HUES48 (cell line): ENCODE measurements around the gene CCDC167.

Experiments used
- H3K27ac ChIP-seq: one replicate; pipeline ENCODE4 v1.7.0; 2013; ENCODE audit warnings: low read depth, low read length, inconsistent platforms
- H3K27me3 ChIP-seq: 2 replicates; pipeline ENCODE4 v1.6.1; 2013; ENCODE audit warnings: mild to moderate bottlenecking, low read length; ENCODE audit not compliant: control insufficient read depth, insufficient read depth
- H3K36me3 ChIP-seq: 2 replicates; pipeline ENCODE4 v1.6.1; 2013; ENCODE audit warnings: low read length; ENCODE audit not compliant: control insufficient read depth, insufficient read depth
- H3K4me1 ChIP-seq: 2 replicates; pipeline ENCODE4 v1.6.1; 2013; ENCODE audit warnings: mild to moderate bottlenecking, low read length; ENCODE audit not compliant: control insufficient read depth, insufficient read depth
- H3K4me3 ChIP-seq: 2 replicates; pipeline ENCODE4 v1.5.1; 2013; ENCODE audit warnings: mild to moderate bottlenecking, low read depth, low read length
- H3K9ac ChIP-seq: 2 replicates; pipeline ENCODE4 v1.6.1; 2013; ENCODE audit warnings: mild to moderate bottlenecking, low read depth, low read length, moderate library complexity
- H3K9me3 ChIP-seq: 2 replicates; pipeline ENCODE4 v1.6.1; 2013; ENCODE audit warnings: low read length; ENCODE audit not compliant: control insufficient read depth, insufficient read depth

The CCDC167 gene

DNA sequence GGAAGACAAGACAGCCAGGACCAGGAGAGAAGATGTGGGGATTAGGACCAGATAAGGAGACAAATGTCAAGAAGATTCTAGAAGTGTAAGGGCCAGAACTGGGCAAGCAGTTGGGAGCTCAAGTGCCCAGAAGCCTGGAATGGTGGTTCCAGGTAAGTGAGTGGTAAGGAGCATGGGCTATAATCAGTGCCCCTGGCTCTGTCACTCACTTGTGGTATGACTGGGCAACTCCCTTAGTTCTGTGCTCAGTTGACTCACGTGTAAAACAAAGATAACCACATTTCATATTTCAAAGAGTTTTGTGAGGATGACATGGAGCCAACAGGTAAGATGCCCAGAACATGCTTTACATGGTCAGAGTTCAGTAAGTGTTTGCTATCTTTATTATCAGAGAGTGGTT lies 11.2 kb downstream of the CCDC167 start:
- no peak overlapping the region for H3K4me3 ChIP-seq

GRCh38 chr6:37487591-37488380 lies 11.9 kb downstream of the CCDC167 start:
- Histone ChIP-seq H3K36me3 (0 out of 2 replicates have a peak, but pooled peaks cover 2% of the 10 kb centered on the region), H3K9me3 (no peaks in the 10 kb centered on the region), H3K9ac (no peak overlapping the region), H3K27me3 (no peaks in the 10 kb centered on the region), H3K4me1 (peaks cover 10% of the 10 kb centered on the region), H3K4me3 (no peak overlapping the region), H3K27ac (no peak overlapping the region)

More for the DNA sequence above, 11.2 kb downstream of the CCDC167 start:
- Histone ChIP-seq H3K36me3 (no peaks in the 10 kb centered on the region), H3K27ac (no peak overlapping the region), H3K9me3 (no peaks in the 10 kb centered on the region), H3K9ac (no peak overlapping the region), H3K27me3 (no peaks in the 10 kb centered on the region), H3K4me1 (peaks cover 17% of the 10 kb centered on the region)

DNA sequence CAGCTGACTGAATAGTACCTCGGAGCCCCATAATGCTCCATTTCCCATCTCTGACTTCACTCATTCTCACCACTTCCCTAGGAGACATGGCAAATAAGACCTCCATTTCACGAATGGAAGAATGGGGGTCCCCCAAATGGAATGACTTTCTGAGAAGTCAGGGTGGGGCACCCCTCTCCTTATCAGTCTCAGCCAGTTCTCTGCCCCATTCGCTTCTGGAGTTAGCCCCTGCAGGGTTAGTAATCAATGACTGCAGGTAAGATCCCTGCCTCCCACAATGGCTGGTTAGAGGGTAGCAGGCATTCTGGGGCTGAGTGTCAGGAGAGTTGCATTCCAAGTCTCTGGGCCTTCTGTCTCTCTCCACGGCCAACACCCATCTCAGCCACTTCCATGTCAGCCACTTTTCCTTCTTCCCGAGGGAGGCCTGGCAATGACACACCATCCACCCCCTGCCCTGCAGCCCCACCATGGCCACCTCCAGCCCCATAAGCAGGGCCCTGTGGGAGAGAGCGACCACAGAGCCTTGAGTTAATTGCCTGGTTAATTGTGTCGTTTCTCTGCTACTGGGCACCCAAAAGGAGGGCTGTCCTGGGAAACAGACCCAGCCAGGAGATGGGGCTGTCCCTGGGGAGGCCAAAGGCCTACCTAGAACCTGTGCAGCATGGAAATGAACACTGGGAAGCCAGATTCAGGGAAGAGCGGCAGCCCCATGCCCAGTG lies 13.4 kb downstream of the CCDC167 start:
- Histone ChIP-seq H3K4me1 (peaks cover 6% of the 10 kb centered on the region), H3K9me3 (no peaks in the 10 kb centered on the region), H3K27ac (no peak overlapping the region), H3K27me3 (no peaks in the 10 kb centered on the region), H3K36me3 (0 out of 2 replicates have a peak, but pooled peaks cover 6% of the 10 kb centered on the region), H3K9ac (no peak overlapping the region), H3K4me3 (no peak overlapping the region)

DNA sequence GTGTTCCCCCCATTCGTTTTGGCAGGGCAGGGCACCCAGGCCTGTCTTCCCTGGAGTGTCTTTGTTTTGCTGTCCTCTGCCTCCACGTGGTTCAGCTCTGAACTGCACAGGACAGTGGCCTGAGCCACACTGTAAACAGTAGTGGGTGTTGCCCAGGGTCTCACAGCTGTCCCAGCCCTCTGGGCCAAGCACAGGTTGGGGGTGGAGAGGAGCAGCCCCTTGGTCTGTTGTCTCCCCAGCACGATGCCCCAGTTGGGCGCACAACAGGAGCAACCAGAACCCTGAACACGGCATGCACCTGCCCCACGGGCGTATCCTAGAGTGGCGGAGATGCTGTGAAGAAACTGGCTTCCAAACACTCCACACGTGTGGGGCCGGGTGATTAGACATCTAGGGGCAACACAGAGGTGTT lies 14.4 kb downstream of the CCDC167 start:
- peaks cover 15% of the 10 kb centered on the region for H3K4me1 ChIP-seq
- H3K27me3 ChIP-seq = no peaks in the 10 kb centered on the region
- H3K36me3 ChIP-seq = peaks cover 7% of the 10 kb centered on the region; the same call in 1 of the 2 replicates
- H3K9me3 ChIP-seq = no peaks in the 10 kb centered on the region
- no peak overlapping the region for H3K9ac ChIP-seq
- no peak overlapping the region for H3K4me3 ChIP-seq
- H3K27ac ChIP-seq = no peak overlapping the region

DNA sequence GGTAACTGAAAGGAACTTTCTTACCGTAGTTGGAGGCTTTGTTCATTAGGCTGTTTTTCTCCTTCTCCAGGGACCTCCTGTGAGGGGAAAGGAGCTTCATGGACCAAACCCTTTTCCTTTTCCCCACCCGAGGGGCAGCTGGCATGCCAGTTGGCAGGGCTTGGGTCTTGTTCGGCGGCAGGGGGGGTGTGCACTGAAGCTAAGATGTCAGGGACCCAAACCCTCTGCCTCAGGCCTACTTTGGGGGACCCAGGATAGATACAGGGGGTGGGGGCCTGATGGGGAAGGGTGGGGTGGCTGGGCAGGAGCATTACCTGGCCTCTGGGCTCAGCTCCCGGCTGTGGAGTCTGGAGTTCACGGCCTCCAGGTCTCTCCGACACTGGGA lies 14.9 kb downstream of the CCDC167 start:
- no peak overlapping the region for H3K4me3 ChIP-seq
- H3K36me3 ChIP-seq = peaks cover 12% of the 10 kb centered on the region
- H3K27ac ChIP-seq = no peak overlapping the region
- no peak overlapping the region for H3K9ac ChIP-seq
- H3K9me3 ChIP-seq = no peaks in the 10 kb centered on the region
- peaks cover 16% of the 10 kb centered on the region for H3K4me1 ChIP-seq
- H3K27me3 ChIP-seq = no peaks in the 10 kb centered on the region

- H3K27ac ChIP-seq = no peak overlapping the region
Measured at GRCh38 chr6:37483917-37484785, 15.5 kb downstream of the CCDC167 start.

DNA sequence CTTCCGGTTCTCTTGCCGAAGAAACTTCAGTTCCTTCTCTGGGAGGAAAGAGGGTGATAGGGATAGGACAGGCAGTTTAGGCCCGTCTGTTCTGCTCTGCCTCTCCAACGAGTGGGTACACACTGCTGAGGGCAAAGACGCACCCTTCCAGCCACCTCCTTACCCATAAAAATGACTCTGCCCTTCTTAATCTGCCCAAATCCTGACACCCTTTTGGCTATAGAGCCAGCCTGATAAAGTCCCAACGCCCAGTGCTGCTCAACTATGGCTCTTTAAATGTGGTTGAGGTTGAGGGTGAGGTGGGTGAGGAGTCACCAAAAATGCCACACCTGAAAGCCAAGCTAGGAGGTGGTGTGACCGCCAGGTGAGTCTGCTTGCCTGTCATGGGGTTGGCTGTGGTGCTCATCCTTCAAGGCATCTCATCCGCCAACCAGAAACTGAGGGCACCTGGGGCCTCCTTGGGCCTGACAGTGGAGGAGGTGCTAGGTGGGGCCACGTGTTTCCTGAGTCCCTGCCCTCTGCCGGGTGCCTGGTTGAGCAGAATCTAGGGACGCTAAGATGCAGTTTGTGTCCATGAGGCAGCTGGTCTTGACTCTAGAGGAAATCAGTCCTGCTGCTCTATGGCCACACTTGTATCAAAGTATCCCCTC lies 16.3 kb downstream of the CCDC167 start:
- Histone ChIP-seq H3K27ac (no peak overlapping the region), H3K4me3 (no peak overlapping the region), H3K9ac (no peak overlapping the region), H3K36me3 (peaks cover 26% of the 10 kb centered on the region), H3K27me3 (no peaks in the 10 kb centered on the region), H3K9me3 (no peaks in the 10 kb centered on the region), H3K4me1 (peaks cover 16% of the 10 kb centered on the region)

More at GRCh38 chr6:37483917-37484785, 15.5 kb downstream of the CCDC167 start:
- Histone ChIP-seq H3K4me3 (no peak overlapping the region), H3K27me3 (no peaks in the 10 kb centered on the region), H3K4me1 (peaks cover 16% of the 10 kb centered on the region), H3K9ac (no peak overlapping the region), H3K36me3 (peaks cover 18% of the 10 kb centered on the region), H3K9me3 (no peaks in the 10 kb centered on the region)

GRCh38 chr6:37482606-37483251 lies 17.0 kb downstream of the CCDC167 start:
- Histone ChIP-seq H3K9me3 (no peaks in the 10 kb centered on the region), H3K4me1 (peaks cover 16% of the 10 kb centered on the region), H3K27me3 (no peaks in the 10 kb centered on the region), H3K27ac (no peak overlapping the region), H3K4me3 (no peak overlapping the region), H3K36me3 (peaks cover 32% of the 10 kb centered on the region), H3K9ac (no peak overlapping the region)

DNA sequence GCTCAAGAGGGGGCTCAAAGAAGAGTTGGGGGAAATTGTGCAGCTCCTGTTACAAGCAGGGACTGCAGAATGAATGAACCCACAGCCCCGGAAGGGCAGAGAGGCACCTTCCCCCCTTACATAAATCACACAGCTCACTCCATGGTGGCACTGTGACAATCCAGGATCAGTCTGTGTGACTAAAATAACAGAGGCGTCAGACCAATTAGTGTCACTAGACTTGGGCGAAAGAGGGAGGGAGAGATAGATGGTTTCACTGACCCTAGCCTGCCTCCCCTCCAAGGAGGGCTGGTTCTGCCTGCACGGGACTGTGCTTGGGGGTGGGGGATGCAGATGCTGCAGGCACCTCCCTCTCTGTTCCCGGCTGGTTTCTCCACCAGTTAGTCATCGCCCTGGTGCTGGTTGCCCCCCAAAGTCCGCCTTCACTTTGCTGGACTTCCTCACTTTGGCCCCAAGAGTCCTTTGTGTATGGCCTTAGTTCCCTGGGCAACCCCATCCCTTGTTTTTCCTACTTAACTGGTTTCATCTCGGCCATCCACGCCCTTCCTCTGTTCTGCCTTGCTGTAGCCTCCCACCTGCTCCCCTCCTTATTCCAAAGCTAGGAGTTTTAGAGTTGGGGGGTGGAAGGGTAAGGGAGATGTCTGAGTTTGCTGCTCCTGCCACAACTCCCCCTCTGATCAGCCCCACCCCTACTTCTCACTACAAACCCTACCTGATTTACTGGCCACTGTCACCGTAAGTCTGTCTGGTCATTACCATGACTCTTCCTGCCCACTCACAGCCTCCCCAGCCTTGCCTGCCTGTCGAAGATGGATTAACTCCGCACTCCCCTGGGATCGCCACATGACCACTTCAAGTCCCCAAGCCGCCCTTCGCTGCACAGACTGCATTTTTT lies 17.7 kb downstream of the CCDC167 start:
- Histone ChIP-seq H3K4me3 (no peak overlapping the region), H3K27me3 (no peaks in the 10 kb centered on the region), H3K27ac (peak overlapping the region; percentile 65), H3K4me1 (peaks cover 16% of the 10 kb centered on the region), H3K9ac (no peak overlapping the region), H3K9me3 (no peaks in the 10 kb centered on the region), H3K36me3 (peaks cover 37% of the 10 kb centered on the region)
